Measurements from ENCODE around the gene KRT78.

The KRT78 gene

DNA sequence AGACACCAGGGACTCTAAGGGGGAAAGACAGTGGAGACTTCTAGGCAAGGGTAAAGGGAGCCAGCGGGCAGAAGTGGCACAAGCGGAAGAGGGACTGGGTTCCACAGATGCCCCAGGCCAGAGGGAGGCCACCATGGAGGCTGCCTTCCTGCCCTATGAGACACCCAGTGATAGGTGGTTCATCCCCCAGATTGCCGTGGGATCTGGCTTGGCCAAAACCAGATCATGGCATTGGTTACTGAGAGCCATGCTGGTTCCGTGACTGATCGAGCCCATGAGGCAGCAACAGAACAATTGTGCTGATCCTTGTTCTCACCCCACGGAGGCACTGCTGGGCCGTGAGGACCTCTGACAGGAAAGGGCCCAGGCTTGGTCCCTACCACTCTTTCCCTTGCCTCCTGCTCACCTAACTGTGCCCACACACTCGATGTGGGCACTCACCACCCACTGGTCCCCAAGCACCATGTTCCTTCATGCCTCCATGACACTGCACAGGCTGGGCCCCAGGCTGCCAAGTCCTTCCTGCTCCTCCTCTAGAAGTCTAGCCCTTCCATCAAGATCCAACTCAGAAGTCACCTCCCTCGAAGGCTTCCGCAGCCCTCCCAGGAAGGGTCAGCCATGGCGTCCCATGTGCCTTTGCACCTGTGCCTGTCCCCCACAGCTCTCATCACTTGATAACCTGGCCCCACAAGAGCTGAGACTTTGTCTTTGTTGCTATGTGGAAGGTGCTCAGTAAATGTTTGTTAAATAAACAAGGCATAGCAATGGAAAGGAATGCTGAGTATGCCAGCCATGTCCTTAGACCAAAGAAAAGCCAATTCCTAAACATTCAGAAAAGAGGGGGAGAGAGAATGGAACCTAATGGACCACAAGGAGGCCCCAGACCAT, 21.9 kb downstream of the KRT78 start:
- no peak for DNase-seq (ENCODE audit: low read depth in 1 of 2, low spot score in 1 of 2)

DNA sequence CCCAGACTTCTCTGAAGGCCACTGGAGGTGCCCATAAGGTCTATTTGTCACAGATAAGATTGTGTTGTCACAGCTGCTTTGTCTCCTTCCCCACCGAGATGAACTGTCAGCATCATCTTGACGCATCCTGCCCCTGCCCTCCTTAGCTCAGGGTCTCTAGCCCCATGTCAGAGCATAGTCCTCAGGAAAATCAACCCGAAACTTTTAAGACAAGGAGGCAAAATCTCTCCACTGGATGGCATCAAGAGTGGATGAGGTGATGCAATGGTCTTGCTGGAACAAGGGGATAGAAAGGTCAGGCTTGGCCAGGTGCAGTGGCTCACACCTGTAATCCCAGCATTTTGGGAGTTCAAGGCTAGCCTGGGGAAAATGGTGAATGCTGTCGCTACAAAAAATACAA, 22.8 kb downstream of the KRT78 start:
- no peak for DNase-seq (ENCODE audit: low read depth in 1 of 2, low spot score in 1 of 2)

GRCh38 chr12:52824741-52825410, 23.9 kb downstream of the KRT78 start:
- DNase-seq (ENCODE audit: low read depth in 1 of 2, low spot score in 1 of 2): no peak

DNA sequence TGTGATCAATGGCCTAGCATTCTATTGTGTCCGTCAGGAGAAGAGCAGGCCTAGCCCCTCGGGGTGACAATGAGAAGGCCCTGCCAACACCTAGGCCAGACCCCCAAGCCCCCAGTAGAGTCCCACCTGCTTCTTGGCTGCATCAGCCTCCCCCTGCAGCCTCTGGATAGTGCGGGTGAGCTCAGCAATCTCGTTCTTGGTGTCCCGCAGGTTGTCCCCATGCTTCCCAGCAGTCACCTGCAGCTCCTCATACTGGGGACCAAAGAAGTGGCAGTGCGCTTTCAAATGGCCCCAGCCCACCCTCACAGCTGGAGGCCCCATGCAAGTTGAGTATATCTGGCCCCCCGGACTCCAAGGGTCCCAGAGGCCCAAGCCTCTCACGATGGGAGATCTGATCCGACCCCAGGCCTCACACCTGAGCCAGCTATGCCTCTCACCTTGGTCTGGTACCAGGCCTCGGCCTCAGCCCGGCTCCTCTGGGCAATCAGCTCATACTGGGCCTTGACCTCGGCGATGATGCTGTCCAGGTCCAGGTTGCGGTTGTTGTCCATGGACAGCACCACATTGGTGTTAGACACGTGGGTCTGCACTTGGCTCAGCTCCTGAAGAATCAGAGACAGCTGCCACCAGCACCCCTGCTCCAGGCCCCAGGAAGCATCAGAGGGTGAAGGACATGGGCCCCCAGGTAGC, 24.9 kb downstream of the KRT78 start:
- DNase-seq (ENCODE audit: low read depth in 1 of 2, low spot score in 1 of 2): no peak

DNA sequence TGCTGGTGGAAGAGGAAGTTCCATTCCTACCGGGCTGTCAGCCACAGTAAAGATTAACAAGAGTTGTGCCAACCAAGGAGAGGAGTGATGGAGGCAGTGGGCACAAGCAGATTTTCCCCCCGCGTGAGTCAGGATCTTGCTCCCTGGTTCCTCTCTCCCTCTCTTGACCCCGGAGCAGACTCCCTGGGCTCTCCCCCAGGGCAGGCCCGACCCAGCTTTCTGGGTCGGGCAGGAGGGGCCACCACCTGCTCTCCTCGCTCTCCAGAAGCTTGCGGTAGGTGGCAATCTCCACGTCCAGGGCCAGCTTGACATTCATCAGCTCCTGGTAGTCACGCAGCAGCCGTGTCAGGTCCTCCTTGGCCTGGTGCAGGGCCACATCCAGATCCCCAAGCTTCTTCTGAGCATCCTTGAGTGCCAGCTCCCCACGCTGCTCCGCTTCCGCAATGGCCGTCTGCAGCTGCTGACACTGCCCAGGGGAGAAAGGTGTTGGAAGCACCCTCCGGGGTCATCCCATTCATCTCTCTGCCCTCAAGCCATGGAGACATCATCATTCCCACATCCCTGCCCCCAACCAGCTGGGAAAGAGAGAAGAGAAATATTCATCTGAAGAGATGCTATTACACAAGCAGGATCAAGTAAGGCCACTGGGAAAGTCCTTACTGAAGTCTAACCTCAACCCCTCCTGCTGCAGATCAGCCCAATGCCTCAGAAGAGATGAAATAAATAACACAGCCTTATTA, 25.9 kb downstream of the KRT78 start:
- no peak for DNase-seq (ENCODE audit: low read depth in 1 of 2, low spot score in 1 of 2)

- DNase-seq (ENCODE audit: low read depth in 1 of 2, low spot score in 1 of 2): no peak
Observed at GRCh38 chr12:52821826-52822660, 26.8 kb downstream of the KRT78 start.

DNA sequence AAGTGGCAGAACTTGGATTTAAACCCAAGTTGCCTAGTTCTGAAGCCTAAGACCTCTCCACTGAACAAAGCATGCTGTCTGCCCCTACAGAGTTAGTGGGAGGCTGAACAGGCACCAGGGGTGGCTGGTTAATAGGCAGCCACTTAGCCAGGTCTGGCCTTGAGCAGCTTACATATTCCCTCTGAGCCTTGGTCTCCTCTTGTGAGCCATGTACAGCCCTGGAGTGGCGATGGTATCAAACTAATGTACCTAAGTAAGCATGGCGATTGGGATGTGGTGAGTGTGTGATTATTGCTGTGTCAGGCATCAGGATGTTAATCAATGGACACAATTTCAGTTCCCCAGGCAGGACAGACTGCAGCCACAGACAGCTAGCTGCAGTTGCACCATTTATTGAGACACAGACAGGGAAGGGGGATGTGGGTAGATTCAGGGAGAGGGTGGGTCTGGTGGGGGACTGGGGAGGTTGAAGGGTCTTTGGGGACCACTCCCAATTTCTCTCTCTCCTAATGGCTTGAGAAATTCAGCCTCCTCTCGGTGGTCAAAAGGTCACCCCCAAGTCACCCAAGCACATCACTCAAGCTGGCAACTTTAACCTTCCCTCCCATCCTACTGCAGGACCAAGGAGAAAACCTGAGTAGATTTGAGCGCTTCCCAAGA, 27.6 kb downstream of the KRT78 start:
- no peak for DNase-seq (ENCODE audit: low read depth in 1 of 2, low spot score in 1 of 2)

- no peak for DNase-seq (ENCODE audit: low read depth in 1 of 2, low spot score in 1 of 2)
Observed at GRCh38 chr12:52820521-52820920, 28.3 kb downstream of the KRT78 start.

DNA sequence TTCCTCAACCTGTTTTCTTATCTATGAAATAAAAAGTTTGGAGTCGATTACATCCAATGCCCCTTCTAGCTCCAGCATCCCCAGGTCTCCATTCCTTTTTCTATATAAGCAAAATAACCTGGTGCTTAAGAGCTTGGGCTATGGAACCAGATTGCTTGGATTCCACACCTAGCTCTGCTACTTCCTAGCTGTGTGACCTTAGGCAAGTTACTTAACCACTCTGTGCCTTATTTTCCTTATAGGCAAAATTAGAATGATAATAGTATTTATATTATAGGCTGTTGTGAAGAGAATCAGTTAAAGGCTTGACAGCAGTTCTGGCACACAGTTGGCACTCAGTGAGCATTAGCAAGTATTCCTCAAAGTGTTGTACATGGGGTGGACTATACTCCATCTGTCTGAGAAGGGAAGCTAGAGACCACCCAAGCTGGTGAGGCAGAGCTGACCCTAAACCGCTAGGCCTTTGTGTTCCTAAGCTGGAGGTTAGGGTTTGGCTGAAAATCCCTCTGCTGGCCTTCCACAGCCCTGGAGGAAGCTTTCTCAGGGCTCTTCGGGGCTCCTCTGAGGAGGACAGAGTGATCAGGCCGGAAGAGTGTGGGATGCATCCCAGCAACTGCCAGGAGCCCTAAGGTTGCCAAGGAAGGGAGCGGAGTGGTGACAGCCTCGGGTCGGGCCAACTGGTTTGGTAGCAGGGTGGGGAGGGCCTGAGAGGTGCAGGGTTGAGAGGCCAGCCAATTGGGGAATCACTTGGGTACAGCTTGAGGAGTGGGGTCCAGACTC, 28.9 kb downstream of the KRT78 start:
- DNase-seq (ENCODE audit: low read depth in 1 of 2, low spot score in 1 of 2): no peak

DNA sequence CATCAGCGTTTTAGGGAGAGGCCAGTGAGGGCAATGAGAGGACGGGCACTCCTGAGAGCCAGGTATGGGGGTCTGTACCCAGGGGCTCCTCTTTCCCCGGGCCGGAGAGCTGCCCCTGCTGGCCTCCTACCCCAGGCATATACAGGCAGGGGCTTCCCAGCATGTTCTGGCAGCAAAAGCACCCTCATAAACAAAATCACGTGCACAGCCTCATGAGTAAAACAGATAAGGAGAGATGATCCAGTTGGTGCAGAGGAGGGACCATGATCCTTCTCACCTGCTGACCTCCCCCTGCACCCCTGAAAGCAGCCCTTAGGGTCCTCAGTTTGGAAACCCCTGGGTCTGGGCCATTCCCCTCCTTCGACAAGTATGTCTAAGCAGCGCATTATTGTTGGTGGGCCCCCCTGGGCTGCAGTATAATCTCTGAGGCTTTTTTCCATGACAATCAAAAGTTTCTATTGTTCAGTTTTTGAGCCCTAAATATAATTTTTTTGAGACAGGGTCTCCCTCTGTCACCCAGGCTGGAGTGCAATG, 29.8 kb downstream of the KRT78 start:
- no peak for DNase-seq (ENCODE audit: low read depth in 1 of 2, low spot score in 1 of 2)

DNA sequence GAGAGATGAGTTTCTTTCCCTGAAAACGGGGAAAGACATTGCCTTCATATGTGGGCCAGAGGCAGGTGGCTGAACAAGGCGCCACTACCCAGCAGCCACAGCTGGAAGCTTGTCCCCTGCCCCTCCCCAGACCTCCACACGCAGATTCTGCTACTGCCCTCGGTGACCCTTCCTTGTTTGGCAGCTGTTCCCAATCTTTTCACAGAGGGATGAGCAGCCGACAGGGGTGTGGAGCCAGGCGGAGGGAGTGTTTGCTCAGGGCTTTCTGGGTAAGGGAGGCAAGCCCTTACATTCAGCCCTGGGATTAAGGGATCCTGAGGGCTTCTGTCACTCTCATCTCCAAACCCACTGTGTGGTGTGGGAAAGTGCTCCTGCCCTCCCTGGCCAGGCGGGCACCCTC, 30.4 kb downstream of the KRT78 start:
- no peak for DNase-seq (ENCODE audit: low read depth in 1 of 2, low spot score in 1 of 2)

DNA sequence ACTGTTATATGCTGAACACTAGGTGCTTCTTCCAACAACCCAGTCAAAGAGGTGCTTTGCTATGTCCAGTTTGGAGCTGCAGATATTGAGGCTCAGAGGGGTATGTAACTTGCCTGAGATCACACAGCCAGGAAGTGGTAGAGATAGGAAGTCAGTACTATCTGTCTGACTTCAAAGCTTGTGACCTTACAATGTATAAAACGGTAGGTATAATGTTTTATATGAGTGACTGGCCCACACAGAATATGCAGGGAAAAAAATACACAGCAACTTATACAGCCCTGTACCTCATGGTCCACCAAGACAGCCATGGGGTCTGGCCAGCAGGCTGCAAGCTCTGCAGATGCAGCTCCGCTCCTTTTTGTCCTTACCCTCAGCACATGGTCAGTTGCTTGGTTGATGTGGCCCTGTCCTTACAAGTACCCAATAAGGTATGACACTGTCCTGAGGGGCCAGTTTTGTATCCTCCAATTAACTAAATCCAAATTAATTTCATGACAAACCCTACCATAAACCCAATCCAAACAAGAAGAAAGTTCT, 31.0 kb downstream of the KRT78 start:
- DNase-seq (ENCODE audit: low read depth in 1 of 2, low spot score in 1 of 2): no peak

- no peak for DNase-seq (ENCODE audit: low read depth in 1 of 2, low spot score in 1 of 2)
Observed at GRCh38 chr12:52817003-52817698, 31.6 kb downstream of the KRT78 start.

DNA sequence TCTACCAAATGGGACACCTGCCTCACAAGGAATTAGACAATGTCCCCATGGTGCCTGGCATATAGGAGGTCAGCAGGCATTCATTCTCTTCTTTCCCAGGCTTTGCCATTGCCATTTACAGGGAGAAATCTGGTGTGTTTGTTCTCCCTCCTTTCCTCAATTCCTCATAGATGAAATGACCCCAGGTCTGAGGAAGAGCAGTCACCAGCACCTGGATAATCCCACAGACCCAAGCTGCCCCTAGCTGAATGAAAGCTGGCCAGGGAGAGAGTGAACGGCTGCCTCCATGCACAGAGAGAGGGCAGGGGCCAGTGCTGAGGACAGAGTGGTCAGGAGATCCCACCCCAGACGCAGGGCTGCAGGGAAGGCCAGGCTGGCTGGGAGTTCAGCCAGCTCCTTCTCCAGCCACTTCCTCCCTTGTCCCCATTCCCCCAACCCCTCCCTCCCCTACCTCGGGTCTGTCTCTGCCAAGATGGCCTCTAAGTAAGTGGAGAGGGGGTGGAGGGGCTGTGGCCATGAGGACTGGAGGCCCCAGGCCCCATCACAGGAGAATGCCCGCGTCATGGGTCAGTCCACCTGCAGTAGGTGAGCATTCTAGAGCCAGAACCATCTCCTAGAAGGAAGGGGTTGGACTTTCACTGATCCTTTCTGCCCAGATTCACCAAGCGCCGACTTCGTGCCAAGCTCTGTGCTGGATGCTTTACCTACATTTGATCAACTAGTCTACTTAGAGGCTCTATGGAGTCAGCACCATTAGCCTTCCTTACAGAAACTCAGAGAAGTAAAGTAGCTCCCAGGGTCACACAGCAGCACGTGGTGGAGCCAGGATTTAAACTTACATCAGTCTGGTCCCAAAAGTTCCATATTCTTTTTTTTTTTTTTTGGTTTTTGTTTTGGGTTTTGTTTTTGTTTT, 32.9 kb downstream of the KRT78 start:
- DNase-seq (ENCODE audit: low read depth in 1 of 2, low spot score in 1 of 2): no peak

DNA sequence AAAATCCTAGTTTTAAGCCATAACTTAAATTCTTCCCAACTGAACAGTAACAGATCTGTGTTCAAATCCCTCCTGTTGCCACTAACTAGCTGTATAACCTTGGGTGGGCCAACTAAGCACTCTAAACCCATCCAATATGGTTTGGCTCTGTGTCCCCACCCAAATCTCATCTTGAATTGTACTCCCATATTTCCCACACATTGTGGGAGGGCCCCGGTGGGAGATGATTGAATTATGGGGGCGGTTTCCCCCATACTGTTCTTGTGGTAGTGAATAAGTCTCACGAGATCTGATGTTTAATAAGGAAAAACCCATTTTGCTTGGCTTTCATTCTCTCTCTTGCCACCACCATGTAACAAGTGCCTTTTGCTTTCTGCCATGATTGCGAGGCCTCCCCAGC, 33.6 kb downstream of the KRT78 start:
- no peak for DNase-seq (ENCODE audit: low read depth in 1 of 2, low spot score in 1 of 2)

- no peak for DNase-seq (ENCODE audit: low read depth in 1 of 2, low spot score in 1 of 2)
Observed at GRCh38 chr12:52814710-52815155, 34.1 kb downstream of the KRT78 start.

All from activated T-helper 1 cell treated with anti-CD3 and anti-CD28 coated beads, Interleukin-2, amount 50 U/mL, for 16 hours (primary cell).